CD4-positive, alpha-beta T cell treated with Interleukin-10 for 1 hour (primary cell): ENCODE measurements around the gene NEMF.
A peak's percentile ranks its signal among the peaks of the same experiment; 100 is the strongest.
"Not testable (repeated sequence)": the region's sequence is repeated elsewhere in the genome, so short reads cannot be mapped to it uniquely, and the experiment has no call there.

Experiments
- DNase-seq: peaks from one replicate; pipeline ENCODE4 v3.0.0-alpha.2; 2020

Gene NEMF

GRCh38 chr14:49879646-49880204 is 27.1 kb upstream of the NEMF start:
- peak; percentile 80 for DNase-seq

- DNase-seq: no peak
Measured at GRCh38 chr14:49876563-49877127, 24.1 kb upstream of the NEMF start.

- no peak for DNase-seq
Measured at GRCh38 chr14:49875640-49876198, 23.1 kb upstream of the NEMF start.

- not testable (repeated sequence) for DNase-seq
Measured at GRCh38 chr14:49873548-49873947, 21.0 kb upstream of the NEMF start.

- no peak for DNase-seq
Measured at GRCh38 chr14:49870908-49871307, 18.3 kb upstream of the NEMF start.

GRCh38 chr14:49868720-49869114 is 16.1 kb upstream of the NEMF start:
- DNase-seq: no peak

- peak; percentile 98 for DNase-seq
Measured at GRCh38 chr14:49867831-49868719, 15.5 kb upstream of the NEMF start.

- peak; percentile 83 for DNase-seq
Measured at GRCh38 chr14:49865431-49865859, 12.9 kb upstream of the NEMF start.

GRCh38 chr14:49863487-49864281 is 11.1 kb upstream of the NEMF start:
- DNase-seq: peak; percentile 72

- DNase-seq: peak; percentile 92
Measured at GRCh38 chr14:49862089-49862673, 9.6 kb upstream of the NEMF start.

GRCh38 chr14:49861699-49862088 is 9.1 kb upstream of the NEMF start:
- DNase-seq: peak; percentile 77

GRCh38 chr14:49860988-49861698 is 8.6 kb upstream of the NEMF start:
- no peak for DNase-seq

GRCh38 chr14:49858383-49858782 is 5.8 kb upstream of the NEMF start:
- no peak for DNase-seq

GRCh38 chr14:49857427-49858003 is 4.9 kb upstream of the NEMF start:
- DNase-seq: no peak

GRCh38 chr14:49853572-49854375 is 1.2 kb upstream of the NEMF start:
- peak; percentile 84 for DNase-seq

- no peak for DNase-seq
Measured at GRCh38 chr14:49853158-49853477, 530 bp upstream of the NEMF start.

GRCh38 chr14:49851813-49852212 is 775 bp downstream of the NEMF start:
- no peak for DNase-seq

GRCh38 chr14:49849213-49849847 is 3.3 kb downstream of the NEMF start:
- DNase-seq: no peak

- no peak for DNase-seq
Measured at GRCh38 chr14:49828640-49829039, 23.9 kb downstream of the NEMF start.

GRCh38 chr14:49820176-49820575 is 32.4 kb downstream of the NEMF start:
- DNase-seq: no peak
